Neural progenitor cell (in vitro differentiated cells): ENCODE data around the gene CHMP2A.

ENCODE experiments used
- EZH2 ChIP-seq: fragments of 200-600 bp; sonication (generic); IDR thresholded peaks from 2 replicates; pipeline ENCODE4 v1.6.1; 2017; ENCODE audit warnings: antibody characterized with exemption, mild to moderate bottlenecking, moderate library complexity
- TF ChIP-seq, protein P1 (sequence below): fragments of 200-600 bp; sonication (generic); IDR thresholded peaks from 2 replicates; pipeline ENCODE4 v1.5.1; 2017; ENCODE audit warnings: antibody characterized with exemption, mild to moderate bottlenecking

GRCh38 chr19:58556622-58557220 is 1.8 kb upstream of the CHMP2A start:
- TF ChIP-seq, protein P1, sequence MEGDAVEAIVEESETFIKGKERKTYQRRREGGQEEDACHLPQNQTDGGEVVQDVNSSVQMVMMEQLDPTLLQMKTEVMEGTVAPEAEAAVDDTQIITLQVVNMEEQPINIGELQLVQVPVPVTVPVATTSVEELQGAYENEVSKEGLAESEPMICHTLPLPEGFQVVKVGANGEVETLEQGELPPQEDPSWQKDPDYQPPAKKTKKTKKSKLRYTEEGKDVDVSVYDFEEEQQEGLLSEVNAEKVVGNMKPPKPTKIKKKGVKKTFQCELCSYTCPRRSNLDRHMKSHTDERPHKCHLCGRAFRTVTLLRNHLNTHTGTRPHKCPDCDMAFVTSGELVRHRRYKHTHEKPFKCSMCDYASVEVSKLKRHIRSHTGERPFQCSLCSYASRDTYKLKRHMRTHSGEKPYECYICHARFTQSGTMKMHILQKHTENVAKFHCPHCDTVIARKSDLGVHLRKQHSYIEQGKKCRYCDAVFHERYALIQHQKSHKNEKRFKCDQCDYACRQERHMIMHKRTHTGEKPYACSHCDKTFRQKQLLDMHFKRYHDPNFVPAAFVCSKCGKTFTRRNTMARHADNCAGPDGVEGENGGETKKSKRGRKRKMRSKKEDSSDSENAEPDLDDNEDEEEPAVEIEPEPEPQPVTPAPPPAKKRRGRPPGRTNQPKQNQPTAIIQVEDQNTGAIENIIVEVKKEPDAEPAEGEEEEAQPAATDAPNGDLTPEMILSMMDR = no peak
- no peak for TF ChIP-seq EZH2
